Gastroesophageal sphincter (tissue), 3 donors: Measurements from ENCODE around the gene SERPINB10.

Experiments used
- CTCF ChIP-seq, 4 experiments: fragments of 200-600 bp in 2 of 4; fragments of 450-650 bp in 2 of 4; sonication (generic) in 1 of 4; IDR thresholded peaks; one replicate each; pipeline ENCODE4 v1.5.1; 2017 to 2019; ENCODE audit warnings: antibody characterized with exemption in 4 of 4, mild to moderate bottlenecking in 2 of 4, moderate library complexity in 2 of 4
- POLR2A ChIP-seq, 2 donors: fragments of 450-650 bp; IDR thresholded peaks; one replicate each; pipeline ENCODE4 v1.6.1; 2017; ENCODE audit warnings: antibody characterized with exemption in 2 of 2, mild to moderate bottlenecking in 2 of 2, moderate library complexity in 1 of 2
- POLR2AphosphoS5 ChIP-seq: sonication (generic); formaldehyde crosslinking; IDR thresholded peaks from one replicate; pipeline ENCODE4 v1.6.1; 2017; ENCODE audit warnings: antibody characterized with exemption

GRCh38 chr18:63906056-63906455 lies 1.7 kb upstream of the SERPINB10 start:
- TF ChIP-seq CTCF (IDR thresholded peaks at IDR 0.05) (no peak), POLR2AphosphoS5 (no peak), POLR2A (IDR thresholded peaks at IDR 0.05) (no peak)
